ENCODE data around the gene SPRR5.

DNA sequence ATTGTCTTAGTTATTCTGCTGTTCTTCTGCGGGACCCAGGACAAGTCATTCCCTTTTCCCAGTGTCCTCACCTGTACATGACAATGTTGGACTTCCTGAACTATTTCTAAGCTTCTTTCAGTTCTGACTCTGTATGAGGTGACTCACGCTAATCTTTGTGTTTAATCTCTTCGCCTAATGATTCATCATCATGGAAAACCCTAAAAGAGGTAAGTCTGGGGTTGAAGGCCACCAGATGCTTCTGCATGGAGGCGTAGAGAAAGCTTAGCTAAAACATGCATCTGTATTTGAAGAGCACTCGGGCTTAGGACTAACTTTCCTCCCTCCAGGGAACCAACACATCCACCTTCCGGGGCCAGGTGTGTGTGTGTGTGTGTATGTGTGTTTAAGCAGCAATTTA is 7.4 kb downstream of the SPRR5 start:
- TF ChIP-seq, protein P1, sequence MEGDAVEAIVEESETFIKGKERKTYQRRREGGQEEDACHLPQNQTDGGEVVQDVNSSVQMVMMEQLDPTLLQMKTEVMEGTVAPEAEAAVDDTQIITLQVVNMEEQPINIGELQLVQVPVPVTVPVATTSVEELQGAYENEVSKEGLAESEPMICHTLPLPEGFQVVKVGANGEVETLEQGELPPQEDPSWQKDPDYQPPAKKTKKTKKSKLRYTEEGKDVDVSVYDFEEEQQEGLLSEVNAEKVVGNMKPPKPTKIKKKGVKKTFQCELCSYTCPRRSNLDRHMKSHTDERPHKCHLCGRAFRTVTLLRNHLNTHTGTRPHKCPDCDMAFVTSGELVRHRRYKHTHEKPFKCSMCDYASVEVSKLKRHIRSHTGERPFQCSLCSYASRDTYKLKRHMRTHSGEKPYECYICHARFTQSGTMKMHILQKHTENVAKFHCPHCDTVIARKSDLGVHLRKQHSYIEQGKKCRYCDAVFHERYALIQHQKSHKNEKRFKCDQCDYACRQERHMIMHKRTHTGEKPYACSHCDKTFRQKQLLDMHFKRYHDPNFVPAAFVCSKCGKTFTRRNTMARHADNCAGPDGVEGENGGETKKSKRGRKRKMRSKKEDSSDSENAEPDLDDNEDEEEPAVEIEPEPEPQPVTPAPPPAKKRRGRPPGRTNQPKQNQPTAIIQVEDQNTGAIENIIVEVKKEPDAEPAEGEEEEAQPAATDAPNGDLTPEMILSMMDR (IDR thresholded peaks at IDR 0.05) = no peak
- no peak for TF ChIP-seq POLR2A (IDR thresholded peaks at IDR 0.05)

All from uterus (tissue), 2 donors.